Ecto neural progenitor cell (in vitro differentiated cells): ENCODE data around the gene FAM50B.
A peak's percentile ranks its signal among the peaks of the same experiment; 100 is the strongest.
"Not testable (repeated sequence)": the region's sequence is repeated elsewhere in the genome, so short reads cannot be mapped to it uniquely, and the experiment has no call there.

Experiments used
- DNase-seq: peaks from one replicate; pipeline ENCODE4 v3.0.0-alpha.2; 2018; ENCODE audit warnings: low spot score

The FAM50B gene

GRCh38 chr6:3848380-3848779 is 793 bp upstream of the FAM50B start:
- no peak for DNase-seq

- DNase-seq, result peak; percentile 49
These were observed 693 bp downstream of the FAM50B start for GRCh38 chr6:3849681-3850450.

- DNase-seq, result no peak
These were observed 1.5 kb downstream of the FAM50B start for GRCh38 chr6:3850451-3851203.

GRCh38 chr6:3851839-3852238 is 2.7 kb downstream of the FAM50B start:
- no peak for DNase-seq

GRCh38 chr6:3852391-3852790 is 3.2 kb downstream of the FAM50B start:
- DNase-seq, result no peak

GRCh38 chr6:3855866-3856265 is 6.7 kb downstream of the FAM50B start:
- DNase-seq, result no peak

GRCh38 chr6:3856576-3856975 is 7.4 kb downstream of the FAM50B start:
- DNase-seq, result no peak

GRCh38 chr6:3857468-3858456 is 8.6 kb downstream of the FAM50B start:
- no peak for DNase-seq

GRCh38 chr6:3859878-3860552 is 10.8 kb downstream of the FAM50B start:
- DNase-seq, result no peak

GRCh38 chr6:3861424-3861823 is 12.3 kb downstream of the FAM50B start:
- no peak for DNase-seq

GRCh38 chr6:3862038-3862437 is 12.9 kb downstream of the FAM50B start:
- no peak for DNase-seq

GRCh38 chr6:3863322-3863721 is 14.1 kb downstream of the FAM50B start:
- not testable (repeated sequence) for DNase-seq

- DNase-seq, result no peak
These were observed 16.3 kb downstream of the FAM50B start for GRCh38 chr6:3865463-3865862.

- peak; percentile 1 for DNase-seq
These were observed 18.7 kb downstream of the FAM50B start for GRCh38 chr6:3867641-3868502.

- DNase-seq, result no peak
These were observed 19.4 kb downstream of the FAM50B start for GRCh38 chr6:3868544-3868943.

GRCh38 chr6:3869284-3869631 is 20.1 kb downstream of the FAM50B start:
- DNase-seq, result no peak

GRCh38 chr6:3869632-3870527 is 20.7 kb downstream of the FAM50B start:
- DNase-seq, result no peak

GRCh38 chr6:3870528-3870925 is 21.4 kb downstream of the FAM50B start:
- no peak for DNase-seq

GRCh38 chr6:3871515-3871914 is 22.3 kb downstream of the FAM50B start:
- no peak for DNase-seq

GRCh38 chr6:3871939-3872338 is 22.8 kb downstream of the FAM50B start:
- no peak for DNase-seq
